HEK293 (cell line): Measurements from ENCODE around the gene CFAP45.

ENCODE experiments used
- CTCF ChIA-PET: fragments of 350-600 bp; formaldehyde crosslinking; extraction: SDS; loops from one replicate; lab custom pipeline; 2021; ENCODE audit warnings: antibody characterized with exemption; lab: Yijun Ruan, JAX
- POLR2A ChIA-PET: fragments of 300-600 bp; formaldehyde crosslinking; extraction: SDS; loops from one replicate; lab custom pipeline; 2020; ENCODE audit warnings: antibody characterized with exemption, inconsistent platforms; lab: Yijun Ruan, JAX
- H3K27ac ChIP-seq: fragments of 200-500 bp; sonication (Bioruptor generic); 2 replicates; pipeline ENCODE4 v1.5.1; 2014; ENCODE audit warnings: low read depth, low read length, control low read depth, inconsistent platforms; ENCODE audit errors: extremely low read depth
- H3K36me3 ChIP-seq, 2 experiments: fragments of 200-500 bp in 1 of 2; sonication (Bioruptor generic) in 1 of 2; 1 replicate in 1 of 2; 2 replicates in 1 of 2; pipeline ENCODE4 v1.5.1; 2014 to 2017; ENCODE audit warnings: inconsistent platforms in 2 of 2, low read length in 2 of 2; ENCODE audit not compliant: control insufficient read depth in 2 of 2, insufficient read depth in 1 of 2
- H3K4me1 ChIP-seq: fragments of 200-500 bp; sonication (Bioruptor generic); 2 replicates; pipeline ENCODE4 v1.5.1; 2014; ENCODE audit warnings: mild to moderate bottlenecking, low read length, inconsistent platforms; ENCODE audit not compliant: control insufficient read depth, insufficient read depth
- H3K4me3 ChIP-seq: 2 replicates; pipeline ENCODE4 v1.5.1; 2011; ENCODE audit warnings: low read depth, mild to moderate bottlenecking, control low read depth, low read length, moderate library complexity
- H3K9me3 ChIP-seq: fragments of 200-500 bp; sonication (Bioruptor generic); 2 replicates; pipeline ENCODE4 v1.5.1; 2014; ENCODE audit warnings: low read depth, low read length, inconsistent platforms; ENCODE audit not compliant: control insufficient read depth, insufficient read depth
- GFI1B ChIP-seq: fragments of 450-650 bp; formaldehyde crosslinking; IDR thresholded peaks from 2 replicates; pipeline ENCODE4 v1.5.1; 2016; ENCODE audit warnings: missing biosample characterization, missing genetic modification characterization
- HOXA7 ChIP-seq: sonication (generic); formaldehyde crosslinking; IDR thresholded peaks from 2 replicates; pipeline ENCODE4 v1.8.1; 2022; ENCODE audit warnings: missing genetic modification reagents, borderline replicate concordance
- SCRT2 ChIP-seq: fragments of 450-650 bp; formaldehyde crosslinking; IDR thresholded peaks from 2 replicates; pipeline ENCODE4 v1.5.1; 2016; ENCODE audit warnings: missing biosample characterization, missing genetic modification characterization
- ZBTB48 ChIP-seq: fragments of 450-650 bp; formaldehyde crosslinking; IDR thresholded peaks from 2 replicates; pipeline ENCODE4 v1.5.1; 2016; ENCODE audit warnings: missing biosample characterization, missing genetic modification characterization
- ZNF146 ChIP-seq: fragments of 450-650 bp; formaldehyde crosslinking; IDR thresholded peaks from 2 replicates; pipeline ENCODE4 v1.5.1; 2016; ENCODE audit warnings: missing biosample characterization, missing genetic modification characterization
- ZNF324 ChIP-seq: fragments of 450-650 bp; formaldehyde crosslinking; IDR thresholded peaks from 2 replicates; pipeline ENCODE4 v1.5.1; 2016; ENCODE audit warnings: missing biosample characterization, missing genetic modification characterization
- ZNF362 ChIP-seq: fragments of 450-650 bp; formaldehyde crosslinking; IDR thresholded peaks from 2 replicates; pipeline ENCODE4 v1.5.1; 2016; ENCODE audit warnings: missing biosample characterization, missing genetic modification characterization
- ZNF48 ChIP-seq: fragments of 450-650 bp; formaldehyde crosslinking; IDR thresholded peaks from 2 replicates; pipeline ENCODE4 v1.5.1; 2016; ENCODE audit warnings: missing biosample characterization, missing genetic modification characterization
- ZNF580 ChIP-seq: fragments of 450-650 bp; formaldehyde crosslinking; IDR thresholded peaks from 2 replicates; pipeline ENCODE4 v1.5.1; 2016; ENCODE audit warnings: missing biosample characterization, missing genetic modification characterization
- ZNF621 ChIP-seq: fragments of 450-650 bp; formaldehyde crosslinking; IDR thresholded peaks from 2 replicates; pipeline ENCODE4 v1.5.1; 2017; ENCODE audit warnings: missing biosample characterization, missing genetic modification characterization
- ZSCAN23 ChIP-seq: fragments of 450-650 bp; formaldehyde crosslinking; IDR thresholded peaks from 2 replicates; pipeline ENCODE4 v1.5.1; 2016; ENCODE audit warnings: missing biosample characterization, missing genetic modification characterization
- TF ChIP-seq, protein P1 (sequence below): fragments of 450-650 bp; formaldehyde crosslinking; IDR thresholded peaks from 2 replicates; pipeline ENCODE4 v1.5.1; 2016; ENCODE audit warnings: missing biosample characterization, missing genetic modification characterization
- TF ChIP-seq, protein P2 (sequence below): fragments of 450-650 bp; formaldehyde crosslinking; IDR thresholded peaks from 2 replicates; pipeline ENCODE4 v1.5.1; 2017; ENCODE audit warnings: missing biosample characterization, missing genetic modification characterization
- TF ChIP-seq, protein P3 (sequence below): fragments of 450-650 bp; IDR thresholded peaks from 2 replicates; pipeline ENCODE4 v1.5.1; 2018; ENCODE audit warnings: missing biosample characterization, missing genetic modification characterization
- TF ChIP-seq, protein P4 (sequence below): fragments of 450-650 bp; formaldehyde crosslinking; IDR thresholded peaks from 2 replicates; pipeline ENCODE4 v1.5.1; 2016; ENCODE audit warnings: missing biosample characterization, missing genetic modification characterization
- TF ChIP-seq, protein P5 (sequence below): fragments of 450-650 bp; formaldehyde crosslinking; IDR thresholded peaks from 2 replicates; pipeline ENCODE4 v1.5.1; 2016; ENCODE audit warnings: missing biosample characterization, missing genetic modification characterization
- TF ChIP-seq, protein P6 (sequence below): fragments of 450-650 bp; formaldehyde crosslinking; IDR thresholded peaks from 2 replicates; pipeline ENCODE4 v1.5.1; 2016; ENCODE audit warnings: missing biosample characterization, missing genetic modification characterization

The CFAP45 gene

DNA sequence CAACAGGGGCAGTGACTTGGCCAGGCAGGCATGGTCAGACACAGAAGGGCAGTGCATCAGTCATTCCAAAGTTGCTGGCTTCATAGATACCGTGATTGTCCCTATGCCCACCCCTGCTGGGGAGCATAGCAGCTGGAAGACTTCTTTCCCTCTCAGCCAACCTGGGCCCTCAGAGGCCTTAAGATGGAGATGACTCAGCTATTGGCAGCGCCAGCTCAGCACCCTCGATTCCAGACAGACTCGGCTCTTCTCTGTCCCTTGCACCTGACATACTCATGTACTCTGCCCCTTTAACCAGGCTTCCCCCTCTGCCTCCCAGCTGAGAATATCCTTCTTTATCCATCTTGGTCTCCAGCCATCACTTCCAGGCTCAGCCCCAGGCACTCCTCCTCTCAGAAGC is 56.5 kb downstream of the CFAP45 start (continued):
- TF ChIP-seq, protein P1, sequence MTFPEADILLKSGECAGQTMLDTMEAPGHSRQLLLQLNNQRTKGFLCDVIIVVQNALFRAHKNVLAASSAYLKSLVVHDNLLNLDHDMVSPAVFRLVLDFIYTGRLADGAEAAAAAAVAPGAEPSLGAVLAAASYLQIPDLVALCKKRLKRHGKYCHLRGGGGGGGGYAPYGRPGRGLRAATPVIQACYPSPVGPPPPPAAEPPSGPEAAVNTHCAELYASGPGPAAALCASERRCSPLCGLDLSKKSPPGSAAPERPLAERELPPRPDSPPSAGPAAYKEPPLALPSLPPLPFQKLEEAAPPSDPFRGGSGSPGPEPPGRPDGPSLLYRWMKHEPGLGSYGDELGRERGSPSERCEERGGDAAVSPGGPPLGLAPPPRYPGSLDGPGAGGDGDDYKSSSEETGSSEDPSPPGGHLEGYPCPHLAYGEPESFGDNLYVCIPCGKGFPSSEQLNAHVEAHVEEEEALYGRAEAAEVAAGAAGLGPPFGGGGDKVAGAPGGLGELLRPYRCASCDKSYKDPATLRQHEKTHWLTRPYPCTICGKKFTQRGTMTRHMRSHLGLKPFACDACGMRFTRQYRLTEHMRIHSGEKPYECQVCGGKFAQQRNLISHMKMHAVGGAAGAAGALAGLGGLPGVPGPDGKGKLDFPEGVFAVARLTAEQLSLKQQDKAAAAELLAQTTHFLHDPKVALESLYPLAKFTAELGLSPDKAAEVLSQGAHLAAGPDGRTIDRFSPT, result no peak
- TF ChIP-seq, all 188 proteins: peak for 0

GRCh38 chr1:159841749-159842148 is 58.2 kb downstream of the CFAP45 start:
- ChIA-PET CTCF (interaction anchor here (0.6 to 3.7 kb wide), 8 partner anchors 9 to 614 kb away, joined by 3 to 19 read pairs (median 3); no protein-coding TSS in a partner anchor), POLR2A (interaction anchor here (1.5 kb wide), 1 partner anchor 12 kb away, joined by 5 read pairs; no protein-coding TSS in a partner anchor)
- no peak overlapping the region for H3K4me3 ChIP-seq
- no peak overlapping the region for H3K27ac ChIP-seq
- no peaks in the 10 kb centered on the region for H3K9me3 ChIP-seq
- no peaks in the 10 kb centered on the region for H3K36me3 ChIP-seq
- TF ChIP-seq, protein P2, sequence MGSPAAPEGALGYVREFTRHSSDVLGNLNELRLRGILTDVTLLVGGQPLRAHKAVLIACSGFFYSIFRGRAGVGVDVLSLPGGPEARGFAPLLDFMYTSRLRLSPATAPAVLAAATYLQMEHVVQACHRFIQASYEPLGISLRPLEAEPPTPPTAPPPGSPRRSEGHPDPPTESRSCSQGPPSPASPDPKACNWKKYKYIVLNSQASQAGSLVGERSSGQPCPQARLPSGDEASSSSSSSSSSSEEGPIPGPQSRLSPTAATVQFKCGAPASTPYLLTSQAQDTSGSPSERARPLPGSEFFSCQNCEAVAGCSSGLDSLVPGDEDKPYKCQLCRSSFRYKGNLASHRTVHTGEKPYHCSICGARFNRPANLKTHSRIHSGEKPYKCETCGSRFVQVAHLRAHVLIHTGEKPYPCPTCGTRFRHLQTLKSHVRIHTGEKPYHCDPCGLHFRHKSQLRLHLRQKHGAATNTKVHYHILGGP, result no peak
- TF ChIP-seq ZNF146 (tag by site-specific recombination), result no peak
- no peak for TF ChIP-seq ZNF48 (tag by site-specific recombination)
- no peak for TF ChIP-seq ZNF362 (tag by site-specific recombination)
- no peak for TF ChIP-seq ZSCAN23 (tag by site-specific recombination)
- TF ChIP-seq SCRT2, result no peak
- no peak for TF ChIP-seq ZNF621 (tag by site-specific recombination)
- no peak for TF ChIP-seq ZNF324
- TF ChIP-seq, protein P3, sequence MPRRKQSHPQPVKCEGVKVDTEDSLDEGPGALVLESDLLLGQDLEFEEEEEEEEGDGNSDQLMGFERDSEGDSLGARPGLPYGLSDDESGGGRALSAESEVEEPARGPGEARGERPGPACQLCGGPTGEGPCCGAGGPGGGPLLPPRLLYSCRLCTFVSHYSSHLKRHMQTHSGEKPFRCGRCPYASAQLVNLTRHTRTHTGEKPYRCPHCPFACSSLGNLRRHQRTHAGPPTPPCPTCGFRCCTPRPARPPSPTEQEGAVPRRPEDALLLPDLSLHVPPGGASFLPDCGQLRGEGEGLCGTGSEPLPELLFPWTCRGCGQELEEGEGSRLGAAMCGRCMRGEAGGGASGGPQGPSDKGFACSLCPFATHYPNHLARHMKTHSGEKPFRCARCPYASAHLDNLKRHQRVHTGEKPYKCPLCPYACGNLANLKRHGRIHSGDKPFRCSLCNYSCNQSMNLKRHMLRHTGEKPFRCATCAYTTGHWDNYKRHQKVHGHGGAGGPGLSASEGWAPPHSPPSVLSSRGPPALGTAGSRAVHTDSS, result no peak
- no peak for TF ChIP-seq GFI1B (tag by site-specific recombination)
- TF ChIP-seq ZNF580 (tag by site-specific recombination), result no peak
- TF ChIP-seq, protein P4, sequence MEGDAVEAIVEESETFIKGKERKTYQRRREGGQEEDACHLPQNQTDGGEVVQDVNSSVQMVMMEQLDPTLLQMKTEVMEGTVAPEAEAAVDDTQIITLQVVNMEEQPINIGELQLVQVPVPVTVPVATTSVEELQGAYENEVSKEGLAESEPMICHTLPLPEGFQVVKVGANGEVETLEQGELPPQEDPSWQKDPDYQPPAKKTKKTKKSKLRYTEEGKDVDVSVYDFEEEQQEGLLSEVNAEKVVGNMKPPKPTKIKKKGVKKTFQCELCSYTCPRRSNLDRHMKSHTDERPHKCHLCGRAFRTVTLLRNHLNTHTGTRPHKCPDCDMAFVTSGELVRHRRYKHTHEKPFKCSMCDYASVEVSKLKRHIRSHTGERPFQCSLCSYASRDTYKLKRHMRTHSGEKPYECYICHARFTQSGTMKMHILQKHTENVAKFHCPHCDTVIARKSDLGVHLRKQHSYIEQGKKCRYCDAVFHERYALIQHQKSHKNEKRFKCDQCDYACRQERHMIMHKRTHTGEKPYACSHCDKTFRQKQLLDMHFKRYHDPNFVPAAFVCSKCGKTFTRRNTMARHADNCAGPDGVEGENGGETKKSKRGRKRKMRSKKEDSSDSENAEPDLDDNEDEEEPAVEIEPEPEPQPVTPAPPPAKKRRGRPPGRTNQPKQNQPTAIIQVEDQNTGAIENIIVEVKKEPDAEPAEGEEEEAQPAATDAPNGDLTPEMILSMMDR, result no peak
- TF ChIP-seq ZBTB48 (tag by site-specific recombination), result no peak
- TF ChIP-seq, protein P5, sequence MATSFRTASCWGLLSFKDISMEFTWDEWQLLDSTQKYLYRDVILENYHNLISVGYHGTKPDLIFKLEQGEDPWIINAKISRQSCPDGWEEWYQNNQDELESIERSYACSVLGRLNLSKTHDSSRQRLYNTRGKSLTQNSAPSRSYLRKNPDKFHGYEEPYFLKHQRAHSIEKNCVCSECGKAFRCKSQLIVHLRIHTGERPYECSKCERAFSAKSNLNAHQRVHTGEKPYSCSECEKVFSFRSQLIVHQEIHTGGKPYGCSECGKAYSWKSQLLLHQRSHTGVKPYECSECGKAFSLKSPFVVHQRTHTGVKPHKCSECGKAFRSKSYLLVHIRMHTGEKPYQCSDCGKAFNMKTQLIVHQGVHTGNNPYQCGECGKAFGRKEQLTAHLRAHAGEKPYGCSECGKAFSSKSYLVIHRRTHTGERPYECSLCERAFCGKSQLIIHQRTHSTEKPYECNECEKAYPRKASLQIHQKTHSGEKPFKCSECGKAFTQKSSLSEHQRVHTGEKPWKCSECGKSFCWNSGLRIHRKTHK (tag by site-specific recombination), result no peak
- TF ChIP-seq HOXA7, result no peak
- TF ChIP-seq, protein P6, sequence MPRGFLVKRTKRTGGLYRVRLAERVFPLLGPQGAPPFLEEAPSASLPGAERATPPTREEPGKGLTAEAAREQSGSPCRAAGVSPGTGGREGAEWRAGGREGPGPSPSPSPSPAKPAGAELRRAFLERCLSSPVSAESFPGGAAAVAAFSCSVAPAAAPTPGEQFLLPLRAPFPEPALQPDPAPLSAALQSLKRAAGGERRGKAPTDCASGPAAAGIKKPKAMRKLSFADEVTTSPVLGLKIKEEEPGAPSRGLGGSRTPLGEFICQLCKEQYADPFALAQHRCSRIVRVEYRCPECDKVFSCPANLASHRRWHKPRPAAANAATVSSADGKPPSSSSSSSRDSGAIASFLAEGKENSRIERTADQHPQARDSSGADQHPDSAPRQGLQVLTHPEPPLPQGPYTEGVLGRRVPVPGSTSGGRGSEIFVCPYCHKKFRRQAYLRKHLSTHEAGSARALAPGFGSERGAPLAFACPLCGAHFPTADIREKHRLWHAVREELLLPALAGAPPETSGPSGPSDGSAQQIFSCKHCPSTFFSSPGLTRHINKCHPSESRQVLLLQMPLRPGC (tag by site-specific recombination), result no peak
- H3K4me1 ChIP-seq, result no peaks in the 10 kb centered on the region
